IPS-20b (cell line): Measurements from ENCODE around the gene SRPRA.
"Not testable (repeated sequence)": the region's sequence is repeated elsewhere in the genome, so short reads cannot be mapped to it uniquely, and the experiment has no call there.

ENCODE experiments used
- H3K27ac ChIP-seq: one replicate; pipeline ENCODE4 v1.5.1; 2013; ENCODE audit warnings: low read length
- H3K27me3 ChIP-seq: 2 replicates; pipeline ENCODE4 v1.6.1; 2013; ENCODE audit warnings: mild to moderate bottlenecking, low read length, inconsistent platforms; ENCODE audit not compliant: insufficient read depth
- H3K36me3 ChIP-seq: 2 replicates; pipeline ENCODE4 v1.6.1; 2013; ENCODE audit warnings: low read depth, mild to moderate bottlenecking, inconsistent platforms, low read length, moderate library complexity; ENCODE audit not compliant: insufficient read depth
- H3K4me1 ChIP-seq: 2 replicates; pipeline ENCODE4 v1.6.1; 2013; ENCODE audit warnings: mild to moderate bottlenecking, control low read depth, inconsistent platforms, low read length, moderate library complexity; ENCODE audit not compliant: insufficient read depth
- H3K4me3 ChIP-seq: 2 replicates; pipeline ENCODE4 v1.5.1; 2013; ENCODE audit warnings: mild to moderate bottlenecking, low read length, inconsistent platforms
- H3K9ac ChIP-seq: 2 replicates; pipeline ENCODE4 v1.6.1; 2013; ENCODE audit warnings: low read depth, mild to moderate bottlenecking, inconsistent platforms, low read length, moderate library complexity
- H3K9me3 ChIP-seq: 2 replicates; pipeline ENCODE4 v1.6.1; 2013; ENCODE audit warnings: mild to moderate bottlenecking, low read depth, low read length, inconsistent platforms; ENCODE audit not compliant: insufficient read depth

The SRPRA gene

GRCh38 chr11:126257144-126257543 is 11.6 kb downstream of the SRPRA start:
- H3K27ac ChIP-seq, result no peak overlapping the region
- peaks cover 88% of the 10 kb centered on the region for H3K36me3 ChIP-seq
- no peaks in the 10 kb centered on the region for H3K9me3 ChIP-seq
- no peaks in the 10 kb centered on the region for H3K27me3 ChIP-seq
- no peak overlapping the region for H3K4me3 ChIP-seq
- H3K4me1 ChIP-seq, result no peaks in the 10 kb centered on the region
- H3K9ac ChIP-seq, result no peak overlapping the region

- H3K9me3 ChIP-seq, result no peaks in the 10 kb centered on the region
- H3K4me1 ChIP-seq, result no peaks in the 10 kb centered on the region
- H3K36me3 ChIP-seq, result peaks cover 85% of the 10 kb centered on the region
- H3K27me3 ChIP-seq, result no peaks in the 10 kb centered on the region
- no peak overlapping the region for H3K4me3 ChIP-seq
- no peak overlapping the region for H3K27ac ChIP-seq
- no peak overlapping the region for H3K9ac ChIP-seq
Measured at GRCh38 chr11:126256216-126256615, 12.5 kb downstream of the SRPRA start.

GRCh38 chr11:126255507-126255906 is 13.2 kb downstream of the SRPRA start:
- not testable (repeated sequence) for H3K9me3 ChIP-seq, H3K4me1 ChIP-seq, H3K27ac ChIP-seq, H3K27me3 ChIP-seq, H3K4me3 ChIP-seq, H3K9ac ChIP-seq
- H3K36me3 ChIP-seq, result peaks cover 85% of the 10 kb centered on the region

- H3K4me1 ChIP-seq, result no peaks in the 10 kb centered on the region
- peaks cover 84% of the 10 kb centered on the region for H3K36me3 ChIP-seq
- H3K27ac ChIP-seq, result no peak overlapping the region
- no peaks in the 10 kb centered on the region for H3K27me3 ChIP-seq
- no peak overlapping the region for H3K9ac ChIP-seq
- H3K9me3 ChIP-seq, result no peaks in the 10 kb centered on the region
- no peak overlapping the region for H3K4me3 ChIP-seq
Measured at GRCh38 chr11:126254819-126255218, 13.9 kb downstream of the SRPRA start.

GRCh38 chr11:126253265-126253664 is 15.4 kb downstream of the SRPRA start:
- Histone ChIP-seq H3K9ac (no peak overlapping the region), H3K36me3 (peaks cover 79% of the 10 kb centered on the region), H3K4me1 (no peaks in the 10 kb centered on the region), H3K4me3 (no peak overlapping the region), H3K27ac (no peak overlapping the region), H3K27me3 (no peaks in the 10 kb centered on the region), H3K9me3 (no peaks in the 10 kb centered on the region)

GRCh38 chr11:126246636-126247035 is 22.1 kb downstream of the SRPRA start:
- H3K9ac ChIP-seq, result no peak overlapping the region
- H3K36me3 ChIP-seq, result peaks cover 49% of the 10 kb centered on the region
- no peak overlapping the region for H3K27ac ChIP-seq

GRCh38 chr11:126233391-126233790 is 35.3 kb downstream of the SRPRA start:
- Histone ChIP-seq H3K27me3 (no peaks in the 10 kb centered on the region), H3K36me3 (peaks cover 37% of the 10 kb centered on the region), H3K4me1 (no peaks in the 10 kb centered on the region), H3K27ac (no peak overlapping the region), H3K4me3 (no peak overlapping the region), H3K9ac (no peak overlapping the region), H3K9me3 (no peaks in the 10 kb centered on the region)

More at GRCh38 chr11:126246636-126247035, 22.1 kb downstream of the SRPRA start:
- Histone ChIP-seq H3K4me3 (no peak overlapping the region), H3K9me3 (no peaks in the 10 kb centered on the region), H3K27me3 (no peaks in the 10 kb centered on the region), H3K4me1 (no peaks in the 10 kb centered on the region)

- Histone ChIP-seq H3K9ac (no peak overlapping the region), H3K9me3 (no peaks in the 10 kb centered on the region), H3K4me1 (no peaks in the 10 kb centered on the region), H3K36me3 (peaks cover 34% of the 10 kb centered on the region), H3K4me3 (no peak overlapping the region), H3K27me3 (no peaks in the 10 kb centered on the region), H3K27ac (no peak overlapping the region)
Measured at GRCh38 chr11:126232683-126233082, 36.0 kb downstream of the SRPRA start.

- Histone ChIP-seq H3K9me3 (no peaks in the 10 kb centered on the region), H3K4me1 (no peaks in the 10 kb centered on the region), H3K9ac (no peak overlapping the region), H3K27ac (no peak overlapping the region), H3K36me3 (peaks cover 34% of the 10 kb centered on the region), H3K4me3 (no peak overlapping the region), H3K27me3 (no peaks in the 10 kb centered on the region)
Measured at GRCh38 chr11:126231725-126232459, 36.8 kb downstream of the SRPRA start.

GRCh38 chr11:126229858-126230540 is 38.7 kb downstream of the SRPRA start:
- no peak overlapping the region for H3K27ac ChIP-seq
- no peak overlapping the region for H3K9ac ChIP-seq
- no peaks in the 10 kb centered on the region for H3K4me1 ChIP-seq
- no peaks in the 10 kb centered on the region for H3K27me3 ChIP-seq
- no peak overlapping the region for H3K4me3 ChIP-seq
- H3K36me3 ChIP-seq, result peaks cover 17% of the 10 kb centered on the region
- H3K9me3 ChIP-seq, result no peaks in the 10 kb centered on the region

GRCh38 chr11:126226334-126227084 is 42.2 kb downstream of the SRPRA start:
- no peaks in the 10 kb centered on the region for H3K4me1 ChIP-seq
- H3K4me3 ChIP-seq, result no peak overlapping the region
- no peaks in the 10 kb centered on the region for H3K9me3 ChIP-seq
- H3K27ac ChIP-seq, result no peak overlapping the region
- H3K9ac ChIP-seq, result no peak overlapping the region
- peaks cover 16% of the 10 kb centered on the region; the same call in 1 of the 2 replicates for H3K36me3 ChIP-seq
- no peaks in the 10 kb centered on the region for H3K27me3 ChIP-seq
